VCaP (cell line): ENCODE data around the gene RXRB.

Experiments
- H3K27ac ChIP-seq: fragments of 450-650 bp; 2 replicates; pipeline ENCODE4 v1.5.1; 2017
- CTCF ChIP-seq: fragments of 450-650 bp; conservative IDR thresholded peaks from 2 replicates; pipeline ENCODE4 v1.5.1; 2017; ENCODE audit warnings: mild to moderate bottlenecking, moderate library complexity

RXRB gene

GRCh38 chr6:33209856-33210255 lies 9.4 kb upstream of the RXRB start:
- no peak overlapping the region for H3K27ac ChIP-seq
- no peak for TF ChIP-seq CTCF

- peak within 1 kb of the TSS; percentile 99 for H3K27ac ChIP-seq
- TF ChIP-seq CTCF = no peak
Observed at GRCh38 chr6:33208091-33208967, 7.9 kb upstream of the RXRB start, which contains the start of gene RING1. Gene RING1 (plus strand): TSS chr6:33208500. CDS start chr6:33208823, 323 bp downstream.

GRCh38 chr6:33207552-33208090 lies 7.2 kb upstream of the RXRB start:
- H3K27ac ChIP-seq = peak overlapping the region; percentile 99
- no peak for TF ChIP-seq CTCF

GRCh38 chr6:33206864-33207551 lies 6.5 kb upstream of the RXRB start:
- H3K27ac ChIP-seq = peak overlapping the region; percentile 99
- TF ChIP-seq CTCF = no peak

GRCh38 chr6:33206027-33206863 lies 5.8 kb upstream of the RXRB start:
- no peak for TF ChIP-seq CTCF
- H3K27ac ChIP-seq = no peak overlapping the region; the same call in 1 of the 2 replicates

GRCh38 chr6:33205191-33206026 lies 4.9 kb upstream of the RXRB start:
- peak; percentile 38 for TF ChIP-seq CTCF
- peak overlapping the region; percentile 71 for H3K27ac ChIP-seq
